Sigmoid colon (tissue), 7 donors: ENCODE measurements around the gene ZNF561. TPM values are rescaled to one million over a fixed set of nuclear protein-coding genes. Genes with fewer than 3 reads are reported as not detected.
"Not testable (repeated sequence)": the region's sequence is repeated elsewhere in the genome, so short reads cannot be mapped to it uniquely, and the experiment has no call there.

Experiments used
- DNase-seq: peaks from one replicate; pipeline ENCODE4 v3.0.0-alpha.2; 2019
- H3K27ac ChIP-seq, 4 donors: fragments of 200-600 bp; sonication (generic); one replicate each; pipeline ENCODE4 v1.5.1; 2016 to 2019; ENCODE audit warnings: mild to moderate bottlenecking in 1 of 4
- H3K27me3 ChIP-seq, 3 donors: fragments of 200-600 bp; sonication (generic); one replicate each; pipeline ENCODE4 v1.5.1; 2019; ENCODE audit warnings: mild to moderate bottlenecking in 1 of 3
- H3K36me3 ChIP-seq, 4 donors: fragments of 200-600 bp; sonication (generic); one replicate each; pipeline ENCODE4 v1.5.1; 2016 to 2019
- H3K4me1 ChIP-seq, 4 donors: fragments of 200-600 bp; sonication (generic); one replicate each; pipeline ENCODE4 v1.5.1; 2017 to 2019
- H3K4me3 ChIP-seq, 4 donors: fragments of 200-600 bp; sonication (generic); one replicate each; pipeline ENCODE4 v1.5.1; 2017 to 2019; ENCODE audit warnings: mild to moderate bottlenecking in 2 of 4, moderate library complexity in 1 of 4
- H3K9me3 ChIP-seq, 4 donors: fragments of 200-600 bp in 3 of 4; sonication (generic) in 3 of 4; one replicate each; pipeline versions ENCODE4 v1.5.1 to v1.6.1; 2013 to 2019
- EP300 ChIP-seq, 4 donors: sonication (generic); formaldehyde crosslinking; IDR thresholded peaks; one replicate each; pipeline ENCODE4 v1.6.1; 2017; ENCODE audit warnings: antibody characterized with exemption in 4 of 4
- POLR2A ChIP-seq, 2 donors: fragments of 450-650 bp; IDR thresholded peaks; one replicate each; pipeline ENCODE4 v1.6.1; 2016; ENCODE audit warnings: antibody characterized with exemption in 2 of 2, mild to moderate bottlenecking in 2 of 2, moderate library complexity in 2 of 2
- POLR2AphosphoS5 ChIP-seq, 4 donors: sonication (generic); formaldehyde crosslinking; IDR thresholded peaks; one replicate each; pipeline ENCODE4 v1.6.1; 2017; ENCODE audit warnings: antibody characterized with exemption in 4 of 4
- WGBS, 2 donors: extraction: QIAGEN DNeasy Blood & Tissue Kit; methylation state at CpG; one replicate each; pipeline ENCODE4 v1.1.7; 2013; 5-methylcytosine and 5-hydroxymethylcytosine counted together
- intact Hi-C: fragments of 100-400 bp; cut with DNase I; formaldehyde crosslinking; loops from one replicate; pipeline ENCODE4 v1.15.1; 2023
- polyA plus RNA-seq, 3 donors: library from polyadenylated mRNA; stranded (reverse); fragments of 200-250 nt; gene quantifications; one replicate each; pipeline ENCODE4 v1.2.3, GENCODE V29; 2013
- total RNA-seq, 4 donors: library from RNA; depleted of rRNA; stranded (reverse); fragments of >200 nt; gene quantifications; one replicate each; pipeline ENCODE4 v1.1.0, GENCODE V29; 2016
- TF ChIP-seq, protein P1 (sequence below), 4 experiments: fragments of 450-650 bp in 3 of 4; fragments of 200-600 bp in 1 of 4; IDR thresholded peaks; one replicate each; pipeline ENCODE4 v1.5.1; 2016 to 2019; ENCODE audit warnings: antibody characterized with exemption in 4 of 4, mild to moderate bottlenecking in 3 of 4, moderate library complexity in 2 of 4
- donor health status: healthy with polysubstance abuse.
- donor health status: Bipolar disorder and iron deficiency.
- donor health status: healthy.

Gene ZNF561
- total and polyA plus RNA-seq, 7 donors: 14.1 to 41.3 (median 30.3) TPM

DNA sequence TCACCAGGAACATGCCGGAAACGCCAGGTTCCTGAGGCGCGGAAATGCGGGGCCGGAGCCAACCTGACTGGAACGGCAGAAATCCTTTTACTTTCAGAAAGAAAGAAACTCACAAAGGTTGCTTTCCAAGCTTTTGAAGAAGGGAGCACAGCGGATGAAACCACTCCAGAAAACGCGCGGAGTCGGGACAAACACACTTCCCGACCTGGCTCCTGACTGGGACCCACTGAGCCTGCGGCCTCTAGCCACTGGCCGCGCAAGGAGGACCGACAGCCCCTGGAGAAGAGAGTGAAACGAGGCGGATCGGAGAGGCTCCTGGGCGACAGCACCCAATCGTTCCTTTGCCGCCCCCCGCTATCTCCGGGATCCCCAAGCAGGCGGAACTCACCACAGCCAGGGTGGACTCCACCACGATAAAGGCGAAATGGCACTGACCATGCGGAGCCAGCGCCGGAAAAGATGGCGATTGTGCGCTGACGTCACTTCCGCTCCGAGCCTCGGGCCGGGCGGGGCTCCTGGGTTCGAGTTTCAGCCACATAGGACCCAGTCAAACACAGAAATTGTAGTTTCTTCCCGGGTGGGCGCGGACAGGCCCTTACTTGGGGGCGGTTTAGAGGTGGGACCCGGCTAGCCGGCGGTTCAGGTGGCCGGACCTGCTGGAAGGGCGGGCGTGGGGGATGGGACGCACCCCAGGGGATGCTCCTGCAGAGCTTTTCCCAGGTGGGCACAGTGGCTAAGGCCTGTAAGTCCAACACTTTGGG lies 36.8 kb downstream of the ZNF561 start, which contains the start of gene ZNF121:
TSS of gene ZNF121 (minus strand) at position 432 of the 761 bp plus-strand sequence. CDS start 16,407 bp downstream, outside the sequence.
- peaks cover 0 to 5% (median 0%) of the 10 kb centered on the region in 3 donors for H3K27me3 ChIP-seq
- no peak for TF ChIP-seq EP300 (IDR thresholded peaks at IDR 0.05)
- peak in 1 of 2 donors; percentile 34 for TF ChIP-seq POLR2A (IDR thresholded peaks at IDR 0.05)
- TF ChIP-seq, protein P1, sequence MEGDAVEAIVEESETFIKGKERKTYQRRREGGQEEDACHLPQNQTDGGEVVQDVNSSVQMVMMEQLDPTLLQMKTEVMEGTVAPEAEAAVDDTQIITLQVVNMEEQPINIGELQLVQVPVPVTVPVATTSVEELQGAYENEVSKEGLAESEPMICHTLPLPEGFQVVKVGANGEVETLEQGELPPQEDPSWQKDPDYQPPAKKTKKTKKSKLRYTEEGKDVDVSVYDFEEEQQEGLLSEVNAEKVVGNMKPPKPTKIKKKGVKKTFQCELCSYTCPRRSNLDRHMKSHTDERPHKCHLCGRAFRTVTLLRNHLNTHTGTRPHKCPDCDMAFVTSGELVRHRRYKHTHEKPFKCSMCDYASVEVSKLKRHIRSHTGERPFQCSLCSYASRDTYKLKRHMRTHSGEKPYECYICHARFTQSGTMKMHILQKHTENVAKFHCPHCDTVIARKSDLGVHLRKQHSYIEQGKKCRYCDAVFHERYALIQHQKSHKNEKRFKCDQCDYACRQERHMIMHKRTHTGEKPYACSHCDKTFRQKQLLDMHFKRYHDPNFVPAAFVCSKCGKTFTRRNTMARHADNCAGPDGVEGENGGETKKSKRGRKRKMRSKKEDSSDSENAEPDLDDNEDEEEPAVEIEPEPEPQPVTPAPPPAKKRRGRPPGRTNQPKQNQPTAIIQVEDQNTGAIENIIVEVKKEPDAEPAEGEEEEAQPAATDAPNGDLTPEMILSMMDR (IDR thresholded peaks at IDR 0.05): no peak
- peak; percentile 67 to 84 (median 77) for TF ChIP-seq POLR2AphosphoS5 (IDR thresholded peaks at IDR 0.05)
- H3K4me1 ChIP-seq: peaks cover 0 to 22% (median 17%) of the 10 kb centered on the region in 4 donors
- peaks cover 0 to 1% (median 0%) of the 10 kb centered on the region in 4 donors for H3K36me3 ChIP-seq
- DNase-seq: peak; percentile 89
- peak within 1 kb of the TSS; percentile 88 to 92 (median 90) for H3K27ac ChIP-seq
- intact Hi-C loops: loop anchor here (2.0 to 5.0 kb wide), 4 partner anchors 37 to 262 kb away; partner anchors contain the start of genes ZNF266, ZNF426, ZNF559 and ZNF561
- peaks cover 0 to 2% (median 0%) of the 10 kb centered on the region in 4 donors for H3K9me3 ChIP-seq
- WGBS, 2 donors: 0% methylated on average over 51 of the region's 51 CpGs
- peak within 1 kb of the TSS; percentile 68 to 76 (median 70) for H3K4me3 ChIP-seq

DNA sequence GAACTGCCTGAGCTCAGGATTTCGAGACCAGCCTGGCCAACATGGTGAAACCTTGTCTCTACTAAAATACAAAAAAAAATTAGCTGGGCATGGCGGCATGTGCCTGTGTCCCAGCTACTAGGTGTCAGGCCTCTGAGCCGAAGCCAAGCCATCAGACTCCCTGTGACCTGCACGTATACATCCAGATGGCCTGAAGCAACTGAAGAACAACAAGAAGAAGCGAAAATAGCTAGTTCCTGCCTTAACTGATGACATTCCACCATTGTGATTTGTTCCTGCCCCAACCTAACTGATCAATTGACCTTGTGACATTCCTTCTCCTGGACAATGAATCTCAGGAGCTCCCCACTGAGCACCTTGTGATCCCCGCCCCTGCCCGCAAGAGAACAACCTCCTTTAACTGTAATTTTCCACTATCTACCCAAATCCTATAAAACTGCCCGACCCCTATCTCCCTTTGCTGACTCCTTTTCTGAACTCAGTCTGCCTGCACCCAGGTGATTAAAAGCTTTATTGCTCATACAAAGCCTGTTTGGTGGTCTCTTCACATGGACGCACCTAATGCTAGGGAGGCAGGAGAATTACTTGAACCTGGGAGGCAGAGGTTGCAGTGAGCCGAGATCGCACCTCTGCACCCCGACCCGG lies 38.8 kb downstream of the ZNF561 start:
- intact Hi-C loops: loop anchor here (5.0 kb wide), 3 partner anchors 45 to 260 kb away; partner anchors contain the start of genes ZNF266, ZNF426 and ZNF559
- not testable (repeated sequence) for DNase-seq

DNA sequence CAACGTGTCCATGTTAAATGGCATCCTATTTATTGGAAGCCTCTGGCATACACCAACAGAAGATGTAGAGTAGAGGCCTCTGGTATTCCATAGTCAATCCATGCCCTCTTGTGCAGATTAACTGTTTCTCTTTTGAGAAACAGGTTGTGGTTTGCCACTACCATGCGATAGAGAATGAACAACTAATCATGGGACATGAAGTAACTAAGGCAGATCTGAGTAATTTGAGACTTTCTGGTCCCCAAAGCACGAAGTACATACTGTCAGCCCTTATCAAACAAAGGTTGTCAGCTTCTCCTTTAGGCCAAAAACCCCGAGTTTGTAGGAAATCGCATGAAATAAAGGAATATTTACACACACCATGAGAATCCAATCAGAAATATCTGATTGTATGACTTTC lies 40.3 kb downstream of the ZNF561 start:
- Histone ChIP-seq H3K27me3 (no peaks in the 10 kb centered on the region), H3K4me1 (peaks cover 0 to 22% (median 17%) of the 10 kb centered on the region in 4 donors), H3K4me3 (no peak overlapping the region), H3K36me3 (peaks cover 0 to 6% (median 0%) of the 10 kb centered on the region in 4 donors), H3K27ac (no peak overlapping the region), H3K9me3 (peaks cover 0 to 18% (median 8%) of the 10 kb centered on the region in 4 donors)
- no peak for TF ChIP-seq POLR2A (IDR thresholded peaks at IDR 0.05)
- intact Hi-C loops: loop anchor here (5.0 kb wide), 3 partner anchors 43 to 258 kb away; partner anchors contain the start of genes ZNF266, ZNF426 and ZNF559
- DNase-seq: no peak
- WGBS, 2 donors: 88 to 94% methylated on average over 5 of the region's 5 CpGs

More for the DNA sequence above, 38.8 kb downstream of the ZNF561 start:
- not testable (repeated sequence) for H3K9me3 ChIP-seq, H3K4me3 ChIP-seq, H3K27me3 ChIP-seq, H3K36me3 ChIP-seq, H3K27ac ChIP-seq
- peaks cover 0 to 22% (median 17%) of the 10 kb centered on the region in 4 donors for H3K4me1 ChIP-seq
- 92 to 97% methylated on average over 13 of the region's 13 CpGs for WGBS, 2 donors

DNA sequence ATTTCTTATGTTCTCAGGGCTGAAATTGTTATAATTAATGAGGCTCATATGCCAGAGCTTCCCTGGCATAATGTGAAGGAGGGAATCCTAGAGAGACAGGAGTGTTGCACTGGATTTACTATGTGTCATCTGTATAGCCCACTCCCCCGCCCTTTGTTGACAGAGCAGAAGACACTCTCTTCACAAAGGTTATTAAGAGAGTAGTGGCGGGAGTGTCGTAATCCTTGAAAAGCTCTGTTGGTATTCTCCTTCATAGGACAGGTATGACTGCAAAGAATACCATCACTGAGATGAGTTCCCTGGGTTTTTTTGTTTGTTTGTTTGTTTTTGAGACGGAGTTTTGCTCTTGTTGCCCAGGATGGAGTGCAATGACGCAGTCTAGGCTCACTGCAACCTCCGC lies 50.8 kb downstream of the ZNF561 start:
- H3K9me3 ChIP-seq: peaks cover 44 to 86% (median 78%) of the 10 kb centered on the region in 4 donors
- H3K4me3 ChIP-seq: no peak overlapping the region
- no peaks in the 10 kb centered on the region for H3K4me1 ChIP-seq
- intact Hi-C loops: no loop called here
- peaks cover 29 to 47% (median 40%) of the 10 kb centered on the region in 4 donors for H3K36me3 ChIP-seq
- no peak for TF ChIP-seq EP300 (IDR thresholded peaks at IDR 0.05)
- no peak for TF ChIP-seq POLR2AphosphoS5 (IDR thresholded peaks at IDR 0.05)
- TF ChIP-seq, protein P1 (IDR thresholded peaks at IDR 0.05): no peak
- no peak for TF ChIP-seq POLR2A (IDR thresholded peaks at IDR 0.05)
- DNase-seq: no peak
- no peaks in the 10 kb centered on the region for H3K27me3 ChIP-seq
- no peak overlapping the region for H3K27ac ChIP-seq
- WGBS, 2 donors: 97 to 98% methylated on average over 6 of the region's 6 CpGs

DNA sequence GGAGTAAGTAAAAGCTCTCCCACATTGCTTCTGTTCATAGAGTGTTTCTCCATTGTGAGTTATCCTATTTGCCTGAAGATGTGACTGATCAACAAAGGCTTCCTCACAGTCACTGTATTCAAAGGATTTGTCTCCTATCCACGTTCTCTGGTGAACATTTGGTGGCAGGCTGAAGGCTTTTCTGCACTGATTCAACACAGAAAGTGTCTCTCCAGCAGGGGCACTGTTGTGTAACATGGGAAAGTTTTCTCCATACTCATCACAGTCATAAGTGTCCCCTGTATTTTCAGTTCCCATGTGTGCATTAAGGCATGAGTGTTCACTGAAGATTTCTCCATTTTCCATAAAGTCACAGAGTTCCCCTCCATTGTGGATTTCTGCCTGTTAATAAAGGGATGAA lies 54.3 kb downstream of the ZNF561 start:
- Histone ChIP-seq H3K9me3 (peaks cover 47 to 86% (median 78%) of the 10 kb centered on the region in 4 donors), H3K36me3 (peaks cover 31 to 81% (median 65%) of the 10 kb centered on the region in 4 donors), H3K27me3 (no peaks in the 10 kb centered on the region), H3K4me1 (no peaks in the 10 kb centered on the region), H3K27ac (no peak overlapping the region), H3K4me3 (no peak overlapping the region)
- TF ChIP-seq, protein P1 (IDR thresholded peaks at IDR 0.05): no peak
- TF ChIP-seq EP300 (IDR thresholded peaks at IDR 0.05): no peak
- no peak for DNase-seq
- intact Hi-C loops: no loop called here
- WGBS, 2 donors: 98 to 99% methylated on average over 1 of the region's 1 CpG
